Right lobe of liver (tissue), 4 donors: ENCODE measurements around the gene SLC10A7.

Experiments
- POLR2A ChIP-seq: fragments of 450-650 bp; IDR thresholded peaks from one replicate; pipeline ENCODE4 v1.6.1; 2017; ENCODE audit warnings: antibody characterized with exemption, mild to moderate bottlenecking
- TF ChIP-seq, protein P1 (sequence below), 4 donors: fragments of 200-600 bp in 3 of 4; fragments of 450-650 bp in 1 of 4; IDR thresholded peaks; one replicate each; pipeline versions ENCODE4 v1.5.1 to v1.8.0; 2016 to 2022; ENCODE audit warnings: antibody characterized with exemption in 4 of 4, mild to moderate bottlenecking in 2 of 4
- donor health status: DM: no; HTN: no; CAD: no.
- donor health status: DM: no; HTN: no; CAD: no.
- donor health status: DM: no; HTN: yes; CAD: no.

DNA sequence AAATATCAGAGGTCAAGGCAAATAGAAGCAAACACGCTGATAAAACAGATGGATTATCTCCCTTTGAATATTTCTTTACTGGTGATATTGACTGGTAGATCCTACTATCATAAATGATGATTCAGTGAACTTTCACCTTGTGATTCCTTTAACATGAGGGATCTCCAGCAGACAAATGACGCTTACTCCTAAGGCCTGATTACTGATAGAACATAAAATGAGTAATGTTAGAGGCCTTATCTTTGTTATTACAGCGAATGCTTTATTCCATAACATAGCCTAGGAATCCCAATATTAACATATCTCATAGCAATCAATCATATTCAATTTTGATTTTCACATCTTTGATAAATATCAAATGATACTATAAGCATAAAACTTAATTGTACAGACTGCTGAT is 152.3 kb downstream of the SLC10A7 start:
- TF ChIP-seq, protein P1, sequence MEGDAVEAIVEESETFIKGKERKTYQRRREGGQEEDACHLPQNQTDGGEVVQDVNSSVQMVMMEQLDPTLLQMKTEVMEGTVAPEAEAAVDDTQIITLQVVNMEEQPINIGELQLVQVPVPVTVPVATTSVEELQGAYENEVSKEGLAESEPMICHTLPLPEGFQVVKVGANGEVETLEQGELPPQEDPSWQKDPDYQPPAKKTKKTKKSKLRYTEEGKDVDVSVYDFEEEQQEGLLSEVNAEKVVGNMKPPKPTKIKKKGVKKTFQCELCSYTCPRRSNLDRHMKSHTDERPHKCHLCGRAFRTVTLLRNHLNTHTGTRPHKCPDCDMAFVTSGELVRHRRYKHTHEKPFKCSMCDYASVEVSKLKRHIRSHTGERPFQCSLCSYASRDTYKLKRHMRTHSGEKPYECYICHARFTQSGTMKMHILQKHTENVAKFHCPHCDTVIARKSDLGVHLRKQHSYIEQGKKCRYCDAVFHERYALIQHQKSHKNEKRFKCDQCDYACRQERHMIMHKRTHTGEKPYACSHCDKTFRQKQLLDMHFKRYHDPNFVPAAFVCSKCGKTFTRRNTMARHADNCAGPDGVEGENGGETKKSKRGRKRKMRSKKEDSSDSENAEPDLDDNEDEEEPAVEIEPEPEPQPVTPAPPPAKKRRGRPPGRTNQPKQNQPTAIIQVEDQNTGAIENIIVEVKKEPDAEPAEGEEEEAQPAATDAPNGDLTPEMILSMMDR (IDR thresholded peaks at IDR 0.05) = no peak
- TF ChIP-seq POLR2A = no peak
